ENCODE data around the gene SPIN1.

DNA sequence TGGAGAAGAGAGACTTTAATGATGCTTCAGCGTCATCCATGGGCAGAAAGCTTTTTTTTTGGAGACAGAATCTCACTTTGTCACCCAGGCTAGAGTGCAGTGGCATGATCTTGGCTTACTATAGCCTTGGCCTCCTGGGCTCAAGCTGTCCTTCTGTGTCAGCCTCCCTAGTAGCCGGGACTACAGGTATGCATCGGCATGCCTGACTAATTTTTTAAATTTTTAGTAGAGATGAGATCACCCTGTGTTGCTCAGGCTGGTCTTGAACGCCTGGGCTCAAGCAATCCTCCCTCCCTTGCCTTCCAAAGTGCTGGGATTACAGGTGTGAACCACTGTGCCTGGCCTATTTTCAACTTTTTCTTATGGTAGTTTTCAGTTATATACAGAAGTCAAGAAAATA is 23.2 kb downstream of the SPIN1 start:
- TF ChIP-seq, protein P1, sequence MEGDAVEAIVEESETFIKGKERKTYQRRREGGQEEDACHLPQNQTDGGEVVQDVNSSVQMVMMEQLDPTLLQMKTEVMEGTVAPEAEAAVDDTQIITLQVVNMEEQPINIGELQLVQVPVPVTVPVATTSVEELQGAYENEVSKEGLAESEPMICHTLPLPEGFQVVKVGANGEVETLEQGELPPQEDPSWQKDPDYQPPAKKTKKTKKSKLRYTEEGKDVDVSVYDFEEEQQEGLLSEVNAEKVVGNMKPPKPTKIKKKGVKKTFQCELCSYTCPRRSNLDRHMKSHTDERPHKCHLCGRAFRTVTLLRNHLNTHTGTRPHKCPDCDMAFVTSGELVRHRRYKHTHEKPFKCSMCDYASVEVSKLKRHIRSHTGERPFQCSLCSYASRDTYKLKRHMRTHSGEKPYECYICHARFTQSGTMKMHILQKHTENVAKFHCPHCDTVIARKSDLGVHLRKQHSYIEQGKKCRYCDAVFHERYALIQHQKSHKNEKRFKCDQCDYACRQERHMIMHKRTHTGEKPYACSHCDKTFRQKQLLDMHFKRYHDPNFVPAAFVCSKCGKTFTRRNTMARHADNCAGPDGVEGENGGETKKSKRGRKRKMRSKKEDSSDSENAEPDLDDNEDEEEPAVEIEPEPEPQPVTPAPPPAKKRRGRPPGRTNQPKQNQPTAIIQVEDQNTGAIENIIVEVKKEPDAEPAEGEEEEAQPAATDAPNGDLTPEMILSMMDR (IDR thresholded peaks at IDR 0.05; ENCODE audit: borderline replicate concordance, extremely low read depth, low read length, poor library complexity, severe bottlenecking) = no peak
- no peak for TF ChIP-seq EZH2 (IDR thresholded peaks at IDR 0.05; ENCODE audit: borderline replicate concordance, low read depth, low read length, severe bottlenecking)
